ENCODE data around the gene ARL5C. TPM values are rescaled to one million over a fixed set of nuclear protein-coding genes. Genes with fewer than 3 reads are reported as not detected.

Gene ARL5C
- total and polyA plus RNA-seq, 2 donors (not counting 1 experiment from before 2014, with no cell fraction given) = not detected

GRCh38 chr17:39108461-39109375, 57.2 kb downstream of the ARL5C start:
- TF ChIP-seq EZH2 (IDR thresholded peaks at IDR 0.05; ENCODE audit: borderline replicate concordance, insufficient read depth, low read depth, low read length, poor library complexity, severe bottlenecking) = no peak
- TF ChIP-seq CTCF (IDR thresholded peaks at IDR 0.05) = no peak
- peaks cover 14% of the 10 kb centered on the region for H3K27me3 Mint-ChIP-seq
- no peak overlapping the region for H2AFZ ChIP-seq (ENCODE audit: insufficient read depth, low read depth, low read length, poor library complexity, severe bottlenecking)
- H3K9me3 Mint-ChIP-seq (ENCODE audit: insufficient read depth) = no peaks in the 10 kb centered on the region
- no peak overlapping the region for H3K27ac Mint-ChIP-seq
- H3K9me3 ChIP-seq (ENCODE audit: control extremely low read depth in 1 of 3, control insufficient read depth in 2 of 3, insufficient read depth in 1 of 3, low read length in 2 of 3) = no peaks in the 10 kb centered on the region
- H4K20me1 ChIP-seq (ENCODE audit: control insufficient read depth, insufficient read depth, low read length, poor library complexity, severe bottlenecking) = no peaks in the 10 kb centered on the region
- CTCF ChIA-PET = no interaction called here
- no peak overlapping the region for H3K27ac ChIP-seq (ENCODE audit: low read length in 2 of 2)
- H3K79me2 ChIP-seq (ENCODE audit: control insufficient read depth, insufficient read depth, low read length) = no peaks in the 10 kb centered on the region
- H3K4me3 ChIP-seq (ENCODE audit: control extremely low read depth in 1 of 5, extremely low read depth in 1 of 5, insufficient read depth in 1 of 5, low read depth in 2 of 5, low read length in 4 of 5) = no peak overlapping the region
- intact Hi-C loops (cut with micrococcal nuclease) = no loop called here
- no peaks in the 10 kb centered on the region for H3K4me1 ChIP-seq (ENCODE audit: control insufficient read depth in 2 of 2, insufficient read depth in 2 of 2, low read length in 2 of 2)
- H3K27me3 ChIP-seq (replicated peaks in 1 of 4; ENCODE audit: control extremely low read depth in 1 of 4, control insufficient read depth in 3 of 4, insufficient read depth in 4 of 4, low read length in 3 of 4) = peaks cover 0 to under 1% (median 0%) of the 10 kb centered on the region in 4 experiments
- H3K4me1 Mint-ChIP-seq = no peaks in the 10 kb centered on the region
- H3K36me3 ChIP-seq (replicated peaks in 1 of 2; ENCODE audit: control extremely low read depth in 1 of 2, control insufficient read depth in 1 of 2, extremely low read depth in 1 of 2, insufficient read depth in 2 of 2, low read length in 1 of 2) = no peaks in the 10 kb centered on the region
- POLR2A ChIA-PET = no interaction called here
- H3K4me2 ChIP-seq (replicated peaks; ENCODE audit: low read depth, low read length, poor library complexity, severe bottlenecking) = no peak overlapping the region
- DNase-seq (no peak), ATAC-seq (ENCODE audit: low read depth) (no peak)
- H3K9ac ChIP-seq (ENCODE audit: low read length) = no peak overlapping the region
- 84% methylated on average over 22 of the region's 23 CpGs for WGBS (ENCODE audit: insufficient coverage)
- H3K4me3 Mint-ChIP-seq = no peak overlapping the region

- 81% methylated on average over 6 of the region's 8 CpGs for WGBS (ENCODE audit: insufficient coverage)
- H3K27ac Mint-ChIP-seq = no peak overlapping the region
Observed at GRCh38 chr17:39107973-39108372, 58.0 kb downstream of the ARL5C start.

More at GRCh38 chr17:39107973-39108372, 58.0 kb downstream of the ARL5C start:
- H3K4me1 ChIP-seq (ENCODE audit: control insufficient read depth in 2 of 2, insufficient read depth in 2 of 2, low read length in 2 of 2) = no peaks in the 10 kb centered on the region
- CTCF ChIA-PET = no interaction called here
- intact Hi-C loops (cut with micrococcal nuclease) = no loop called here
- TF ChIP-seq CTCF (IDR thresholded peaks at IDR 0.05) (no peak), EZH2 (IDR thresholded peaks at IDR 0.05; ENCODE audit: borderline replicate concordance, insufficient read depth, low read depth, low read length, poor library complexity, severe bottlenecking) (no peak)
- ATAC-seq (ENCODE audit: low read depth) (no peak), DNase-seq (no peak)
- POLR2A ChIA-PET = no interaction called here
- H3K36me3 ChIP-seq (replicated peaks in 1 of 2; ENCODE audit: control extremely low read depth in 1 of 2, control insufficient read depth in 1 of 2, extremely low read depth in 1 of 2, insufficient read depth in 2 of 2, low read length in 1 of 2) = no peaks in the 10 kb centered on the region
- no peak overlapping the region for H3K27ac ChIP-seq (ENCODE audit: low read length in 2 of 2)
- Mint-ChIP-seq H3K4me1 (no peaks in the 10 kb centered on the region), H3K27me3 (peaks cover 14% of the 10 kb centered on the region), H3K9me3 (ENCODE audit: insufficient read depth) (no peaks in the 10 kb centered on the region), H3K4me3 (no peak overlapping the region)
- H3K9me3 ChIP-seq (ENCODE audit: control extremely low read depth in 1 of 3, control insufficient read depth in 2 of 3, insufficient read depth in 1 of 3, low read length in 2 of 3) = no peaks in the 10 kb centered on the region
- no peak overlapping the region for H3K9ac ChIP-seq (ENCODE audit: low read length)
- H3K4me3 ChIP-seq (ENCODE audit: control extremely low read depth in 1 of 5, extremely low read depth in 1 of 5, insufficient read depth in 1 of 5, low read depth in 2 of 5, low read length in 4 of 5) = no peak overlapping the region
- H3K27me3 ChIP-seq (replicated peaks in 1 of 4; ENCODE audit: control extremely low read depth in 1 of 4, control insufficient read depth in 3 of 4, insufficient read depth in 4 of 4, low read length in 3 of 4) = no peaks in the 10 kb centered on the region
- H3K4me2 ChIP-seq (replicated peaks; ENCODE audit: low read depth, low read length, poor library complexity, severe bottlenecking) = no peak overlapping the region
- H3K79me2 ChIP-seq (ENCODE audit: control insufficient read depth, insufficient read depth, low read length) = no peaks in the 10 kb centered on the region
- H2AFZ ChIP-seq (ENCODE audit: insufficient read depth, low read depth, low read length, poor library complexity, severe bottlenecking) = no peak overlapping the region
- no peaks in the 10 kb centered on the region for H4K20me1 ChIP-seq (ENCODE audit: control insufficient read depth, insufficient read depth, low read length, poor library complexity, severe bottlenecking)

Measured in B cell (primary cell).